Sigmoid colon (tissue), 7 donors: ENCODE measurements around the gene PAX5. TPM values are rescaled to one million over a fixed set of nuclear protein-coding genes. Genes with fewer than 3 reads are reported as not detected.

Experiments
- DNase-seq: peaks from one replicate; pipeline ENCODE4 v3.0.0-alpha.2; 2019
- H3K27ac ChIP-seq, 4 donors: fragments of 200-600 bp; sonication (generic); one replicate each; pipeline ENCODE4 v1.5.1; 2016 to 2019; ENCODE audit warnings: mild to moderate bottlenecking in 1 of 4
- H3K27me3 ChIP-seq, 3 donors: fragments of 200-600 bp; sonication (generic); one replicate each; pipeline ENCODE4 v1.5.1; 2019; ENCODE audit warnings: mild to moderate bottlenecking in 1 of 3
- H3K36me3 ChIP-seq, 4 donors: fragments of 200-600 bp; sonication (generic); one replicate each; pipeline ENCODE4 v1.5.1; 2016 to 2019
- H3K4me1 ChIP-seq, 4 donors: fragments of 200-600 bp; sonication (generic); one replicate each; pipeline ENCODE4 v1.5.1; 2017 to 2019
- H3K4me3 ChIP-seq, 4 donors: fragments of 200-600 bp; sonication (generic); one replicate each; pipeline ENCODE4 v1.5.1; 2017 to 2019; ENCODE audit warnings: mild to moderate bottlenecking in 2 of 4, moderate library complexity in 1 of 4
- H3K9me3 ChIP-seq, 4 donors: fragments of 200-600 bp in 3 of 4; sonication (generic) in 3 of 4; one replicate each; pipeline versions ENCODE4 v1.5.1 to v1.6.1; 2013 to 2019
- CTCF ChIP-seq, 4 experiments: fragments of 450-650 bp in 3 of 4; fragments of 200-600 bp in 1 of 4; IDR thresholded peaks; one replicate each; pipeline ENCODE4 v1.5.1; 2016 to 2019; ENCODE audit warnings: antibody characterized with exemption in 4 of 4, mild to moderate bottlenecking in 3 of 4, moderate library complexity in 2 of 4
- EP300 ChIP-seq, 4 donors: sonication (generic); formaldehyde crosslinking; IDR thresholded peaks; one replicate each; pipeline ENCODE4 v1.6.1; 2017; ENCODE audit warnings: antibody characterized with exemption in 4 of 4
- POLR2A ChIP-seq, 2 donors: fragments of 450-650 bp; IDR thresholded peaks; one replicate each; pipeline ENCODE4 v1.6.1; 2016; ENCODE audit warnings: antibody characterized with exemption in 2 of 2, mild to moderate bottlenecking in 2 of 2, moderate library complexity in 2 of 2
- POLR2AphosphoS5 ChIP-seq, 4 donors: sonication (generic); formaldehyde crosslinking; IDR thresholded peaks; one replicate each; pipeline ENCODE4 v1.6.1; 2017; ENCODE audit warnings: antibody characterized with exemption in 4 of 4
- WGBS, 2 donors: extraction: QIAGEN DNeasy Blood & Tissue Kit; methylation state at CpG; one replicate each; pipeline ENCODE4 v1.1.7; 2013; 5-methylcytosine and 5-hydroxymethylcytosine counted together
- intact Hi-C: fragments of 100-400 bp; cut with DNase I; formaldehyde crosslinking; loops from one replicate; pipeline ENCODE4 v1.15.1; 2023
- polyA plus RNA-seq, 3 donors: library from polyadenylated mRNA; stranded (reverse); fragments of 200-250 nt; gene quantifications; one replicate each; pipeline ENCODE4 v1.2.3, GENCODE V29; 2013
- total RNA-seq, 4 donors: library from RNA; depleted of rRNA; stranded (reverse); fragments of >200 nt; gene quantifications; one replicate each; pipeline ENCODE4 v1.1.0, GENCODE V29; 2016
- donor health status: healthy with polysubstance abuse.
- donor health status: Bipolar disorder and iron deficiency.
- donor health status: healthy.

Gene PAX5
- total and polyA plus RNA-seq, 7 donors = under 0.01 to 20.1 (median 0.23) TPM; not detected in 4

- TF ChIP-seq POLR2A (IDR thresholded peaks at IDR 0.05) (no peak), POLR2AphosphoS5 (IDR thresholded peaks at IDR 0.05) (no peak), CTCF (IDR thresholded peaks at IDR 0.05) (no peak), EP300 (IDR thresholded peaks at IDR 0.05) (no peak)
- intact Hi-C loops = no loop called here
These were observed 189.1 kb downstream of the PAX5 start for GRCh38 chr9:36844961-36845360.

GRCh38 chr9:36843964-36844363 lies 190.1 kb downstream of the PAX5 start:
- H3K4me3 ChIP-seq = no peak overlapping the region
- H3K4me1 ChIP-seq = no peaks in the 10 kb centered on the region
- intact Hi-C loops = no loop called here
- 84% methylated on average over 1 of the region's 1 CpG for WGBS, 2 donors
- TF ChIP-seq POLR2A (IDR thresholded peaks at IDR 0.05) (no peak), EP300 (IDR thresholded peaks at IDR 0.05) (no peak), CTCF (IDR thresholded peaks at IDR 0.05) (no peak), POLR2AphosphoS5 (IDR thresholded peaks at IDR 0.05) (no peak)
- DNase-seq = no peak
- no peaks in the 10 kb centered on the region for H3K9me3 ChIP-seq
- no peaks in the 10 kb centered on the region for H3K36me3 ChIP-seq
- no peak overlapping the region for H3K27ac ChIP-seq
- H3K27me3 ChIP-seq = peaks cover 0 to 13% (median 0%) of the 10 kb centered on the region in 3 donors

More at GRCh38 chr9:36844961-36845360, 189.1 kb downstream of the PAX5 start:
- DNase-seq = no peak
- Histone ChIP-seq H3K36me3 (no peaks in the 10 kb centered on the region), H3K4me1 (no peaks in the 10 kb centered on the region), H3K9me3 (no peaks in the 10 kb centered on the region), H3K27ac (no peak overlapping the region), H3K27me3 (peaks cover 0 to 13% (median 0%) of the 10 kb centered on the region in 3 donors), H3K4me3 (no peak overlapping the region)
- 79 to 90% methylated on average over 1 of the region's 1 CpG for WGBS, 2 donors

- no peaks in the 10 kb centered on the region for H3K9me3 ChIP-seq
- H3K27me3 ChIP-seq = peaks cover 0 to 12% (median 0%) of the 10 kb centered on the region in 3 donors
- H3K36me3 ChIP-seq = no peaks in the 10 kb centered on the region
- no peak overlapping the region for H3K4me3 ChIP-seq
- no peak for TF ChIP-seq EP300 (IDR thresholded peaks at IDR 0.05)
- no peak for TF ChIP-seq CTCF (IDR thresholded peaks at IDR 0.05)
- TF ChIP-seq POLR2AphosphoS5 (IDR thresholded peaks at IDR 0.05) = no peak
- no peak for TF ChIP-seq POLR2A (IDR thresholded peaks at IDR 0.05)
- 80 to 87% methylated on average over 28 of the region's 28 CpGs for WGBS, 2 donors
- no peak for DNase-seq
- intact Hi-C loops = no loop called here
- no peak overlapping the region for H3K27ac ChIP-seq
- H3K4me1 ChIP-seq = no peaks in the 10 kb centered on the region
These were observed 191.2 kb downstream of the PAX5 start for GRCh38 chr9:36842560-36843530.

GRCh38 chr9:36840898-36841536 lies 193.1 kb downstream of the PAX5 start:
- WGBS, 2 donors = 73 to 79% methylated on average over 2 of the region's 2 CpGs
- H3K9me3 ChIP-seq = no peaks in the 10 kb centered on the region
- no peak overlapping the region for H3K4me3 ChIP-seq
- no peaks in the 10 kb centered on the region for H3K36me3 ChIP-seq
- H3K4me1 ChIP-seq = no peaks in the 10 kb centered on the region
- TF ChIP-seq POLR2A (IDR thresholded peaks at IDR 0.05) (no peak), POLR2AphosphoS5 (IDR thresholded peaks at IDR 0.05) (no peak), EP300 (IDR thresholded peaks at IDR 0.05) (no peak), CTCF (IDR thresholded peaks at IDR 0.05) (no peak)
- H3K27me3 ChIP-seq = no peaks in the 10 kb centered on the region
- no peak overlapping the region for H3K27ac ChIP-seq
- intact Hi-C loops = no loop called here
- DNase-seq = no peak
